Uterus (tissue), 4 donors: Measurements from ENCODE around the gene TMEM209. TPM values are rescaled to one million over a fixed set of nuclear protein-coding genes. Genes with fewer than 3 reads are reported as not detected.

Source experiments
- DNase-seq, 2 donors: peaks; one replicate each; pipeline ENCODE4 v3.0.0-alpha.2; 2019 to 2020
- H3K27ac ChIP-seq, 2 donors: fragments of 200-600 bp; sonication (generic); 1 replicate in 1 of 2; 2 replicates in 1 of 2; pipeline ENCODE4 v1.5.1; 2016 to 2018
- H3K27me3 ChIP-seq, 2 donors: fragments of 200-600 bp; sonication (generic); one replicate each; pipeline ENCODE4 v1.5.1; 2018 to 2019; ENCODE audit warnings: control low read depth in 1 of 2
- H3K36me3 ChIP-seq, 2 donors: fragments of 200-600 bp; sonication (generic); one replicate each; pipeline ENCODE4 v1.5.1; 2019; ENCODE audit warnings: control low read depth in 1 of 2
- H3K4me1 ChIP-seq, 2 donors: fragments of 200-600 bp; sonication (generic); one replicate each; pipeline ENCODE4 v1.5.1; 2018 to 2019; ENCODE audit warnings: control low read depth in 1 of 2
- H3K4me3 ChIP-seq, 2 donors: fragments of 200-600 bp; sonication (generic); 1 replicate in 1 of 2; 2 replicates in 1 of 2; pipeline ENCODE4 v1.5.1; 2018 to 2019; ENCODE audit warnings: mild to moderate bottlenecking in 1 of 2
- H3K9me3 ChIP-seq, 2 donors: fragments of 200-600 bp; sonication (generic); one replicate each; pipeline ENCODE4 v1.5.1; 2019; ENCODE audit warnings: control low read depth in 1 of 2
- CTCF ChIP-seq, 4 experiments: fragments of 200-600 bp in 2 of 4; fragments of 450-650 bp in 2 of 4; sonication (generic) in 2 of 4; IDR thresholded peaks; one replicate each; pipeline ENCODE4 v1.5.1; 2016 to 2019; ENCODE audit warnings: antibody characterized with exemption in 4 of 4, mild to moderate bottlenecking in 2 of 4, moderate library complexity in 1 of 4
- POLR2A ChIP-seq, 2 donors: fragments of 450-650 bp; IDR thresholded peaks; one replicate each; pipeline ENCODE4 v1.6.1; 2016; ENCODE audit warnings: antibody characterized with exemption in 2 of 2, mild to moderate bottlenecking in 1 of 2, moderate library complexity in 1 of 2
- intact Hi-C: fragments of 100-400 bp; cut with DNase I; formaldehyde crosslinking; loops from one replicate; pipeline ENCODE4 v1.15.1; 2023; ENCODE audit warnings: low total_unique reads
- total RNA-seq, 4 donors: library from RNA; depleted of rRNA in 3 of 4; stranded (reverse); fragments of >200 nt in 3 of 4; gene quantifications; one replicate each; pipeline versions ENCODE4 v1.1.0 to v1.2.4, GENCODE V29; 2014 to 2023
- donor health status: DM: yes; HTN: yes; CAD: no.

The TMEM209 gene
- total RNA-seq, 4 donors from 2014 or later, result 7.4 to 22.6 (median 19.4) TPM

GRCh38 chr7:130118294-130118693, 86.9 kb downstream of the TMEM209 start:
- no peaks in the 10 kb centered on the region for H3K4me1 ChIP-seq
- H3K4me3 ChIP-seq, result no peak overlapping the region
- no peaks in the 10 kb centered on the region for H3K36me3 ChIP-seq
- no peaks in the 10 kb centered on the region for H3K9me3 ChIP-seq
- no peak for DNase-seq
- no peak overlapping the region for H3K27ac ChIP-seq
- no peak for TF ChIP-seq POLR2A (IDR thresholded peaks at IDR 0.05)
- no peak for TF ChIP-seq CTCF (IDR thresholded peaks at IDR 0.05)
- intact Hi-C loops, result no loop called here
- no peaks in the 10 kb centered on the region for H3K27me3 ChIP-seq

GRCh38 chr7:130114776-130115175, 90.4 kb downstream of the TMEM209 start:
- Histone ChIP-seq H3K4me1 (no peaks in the 10 kb centered on the region), H3K27ac (no peak overlapping the region), H3K27me3 (no peaks in the 10 kb centered on the region), H3K9me3 (no peaks in the 10 kb centered on the region), H3K4me3 (no peak overlapping the region), H3K36me3 (no peaks in the 10 kb centered on the region)
- DNase-seq, result no peak
- intact Hi-C loops, result no loop called here
- no peak for TF ChIP-seq POLR2A (IDR thresholded peaks at IDR 0.05)
- TF ChIP-seq CTCF (IDR thresholded peaks at IDR 0.05), result no peak

Other genes starting within 250 kb of the TMEM209 start
- 10 to 100 TPM; 12.6 to 60.7 (median 17.2) TPM for gene ZC3HC1, start 154.0 kb downstream of the TMEM209 start, total RNA-seq
- gene KLHDC10, start 134.9 kb downstream of the TMEM209 start, total RNA-seq, result 10 to 100 TPM in 3 of 4 donors, 1 to 10 TPM in 1; 8.8 to 58.5 (median 26.5) TPM
- gene SSMEM1, start 2.5 kb upstream of the TMEM209 start, total RNA-seq, result not detected
- gene CPA2, start 61.5 kb upstream of the TMEM209 start, total RNA-seq, result 1 to 10 TPM in 1 of 4 donors, not detected in 3; 1.2 TPM
- 1 to 10 TPM in 1 of 4 donors, not detected in 3; 1.3 TPM for gene CPA4, start 87.8 kb upstream of the TMEM209 start, total RNA-seq
- gene CPA5, start 139.4 kb upstream of the TMEM209 start, total RNA-seq, result not detected
- 1 to 10 TPM in 1 of 4 donors, under 1 TPM in 1, not detected in 2; 0.46 to 3.8 TPM for gene CPA1, start 175.1 kb upstream of the TMEM209 start, total RNA-seq
- 10 to 100 TPM in 2 of 4 donors, 1 to 10 TPM in 2; 1.5 to 22.3 (median 8.3) TPM for gene CEP41, start 235.6 kb upstream of the TMEM209 start, total RNA-seq